ENCODE measurements around the gene FAM180B. TPM values are rescaled to one million over a fixed set of nuclear protein-coding genes. Genes with fewer than 3 reads are reported as not detected.

The FAM180B gene
- polyA plus RNA-seq, 2 donors: 0.02 TPM; not detected in 1

DNA sequence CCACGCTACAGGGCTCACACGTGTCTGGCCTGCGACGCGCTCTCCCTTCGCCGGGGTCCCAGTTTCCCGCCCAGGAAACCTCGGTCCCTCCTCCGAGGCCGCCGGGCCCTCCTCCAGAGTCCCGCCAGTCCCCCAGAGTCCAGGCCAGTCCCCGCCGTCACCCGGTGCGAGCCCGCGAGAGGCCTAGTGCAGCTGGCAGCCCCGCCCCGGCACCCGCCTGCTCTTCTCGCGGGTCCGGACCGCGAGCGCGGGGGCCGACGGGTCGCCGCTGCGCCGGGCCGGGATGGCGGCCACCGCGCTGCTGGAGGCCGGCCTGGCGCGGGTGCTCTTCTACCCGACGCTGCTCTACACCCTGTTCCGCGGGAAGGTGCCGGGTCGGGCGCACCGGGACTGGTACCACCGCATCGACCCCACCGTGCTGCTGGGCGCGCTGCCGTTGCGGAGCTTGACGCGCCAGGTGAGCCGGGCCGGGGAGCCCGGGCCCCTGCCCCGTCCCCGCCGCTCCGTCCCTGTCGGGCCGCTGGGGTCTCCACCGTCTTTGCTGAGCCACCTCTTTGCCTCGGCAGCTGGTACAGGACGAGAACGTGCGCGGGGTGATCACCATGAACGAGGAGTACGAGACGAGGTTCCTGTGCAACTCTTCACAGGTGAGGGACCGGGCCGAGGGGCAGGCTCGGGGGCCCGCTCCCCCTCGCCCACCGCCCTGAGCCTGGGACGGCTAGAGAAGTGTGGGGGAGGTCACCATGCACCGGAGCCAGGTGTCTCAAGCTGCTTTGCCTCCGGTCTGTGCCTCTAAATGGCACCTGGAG, 20.9 kb upstream of the FAM180B start, which contains the start of gene PTPMT1:
Gene PTPMT1 (plus strand): TSS at position 260 of the 809 bp plus-strand sequence. CDS start 24 bp downstream, at position 284.
- Histone ChIP-seq H3K27ac (ENCODE audit: low read depth in 2 of 2, low read length in 1 of 2) (peak within 1 kb of the TSS; percentile 69 to 78), H3K4me1 (ENCODE audit: control insufficient read depth in 2 of 2, insufficient read depth in 2 of 2, low read length in 1 of 2) (peaks cover 0 to 2% of the 10 kb centered on the region in 2 donors), H3K9me3 (ENCODE audit: control insufficient read depth in 2 of 2, insufficient read depth in 1 of 2, low read depth in 1 of 2, low read length in 1 of 2) (no peaks in the 10 kb centered on the region), H3K4me3 (ENCODE audit: low read depth in 1 of 2, low read length in 2 of 2) (peak within 1 kb of the TSS; percentile 86 to 97), H3K27me3 (ENCODE audit: control insufficient read depth in 1 of 2, insufficient read depth in 2 of 2, low read length in 2 of 2) (no peaks in the 10 kb centered on the region), H3K36me3 (ENCODE audit: control insufficient read depth in 2 of 2, insufficient read depth in 2 of 2, low read length in 1 of 2) (no peaks in the 10 kb centered on the region)
- WGBS, 2 donors: 0 to 1% methylated on average over 77 to 86 of the region's 86 CpGs

DNA sequence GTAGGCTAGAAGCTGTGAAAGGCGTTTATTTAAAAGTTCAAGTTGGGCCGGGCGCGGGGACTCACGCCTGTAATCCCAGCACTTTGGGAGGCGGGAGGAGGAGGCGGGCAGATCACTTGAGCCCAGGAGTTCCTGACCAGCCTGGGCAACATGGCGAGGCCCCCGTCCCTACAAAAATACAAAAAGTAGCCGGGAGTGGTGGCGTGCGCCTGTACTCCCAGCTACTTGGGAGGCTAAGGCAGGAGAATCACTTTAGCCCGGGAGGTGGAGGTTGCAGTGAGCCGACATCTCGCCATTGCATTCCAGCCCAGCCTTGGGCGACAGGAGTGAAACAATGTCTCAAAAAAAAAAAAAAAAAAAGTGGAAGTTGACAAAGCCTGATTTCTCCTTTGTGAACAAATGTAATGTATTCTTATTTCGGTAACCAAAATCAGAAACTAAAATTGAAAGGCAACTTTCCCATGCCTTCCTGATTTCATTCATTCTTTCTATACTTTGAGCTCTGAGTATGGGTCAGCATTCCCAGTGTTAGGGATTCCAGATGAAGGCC, 20.3 kb upstream of the FAM180B start:
- no peaks in the 10 kb centered on the region for H3K36me3 ChIP-seq (ENCODE audit: control insufficient read depth in 2 of 2, insufficient read depth in 2 of 2, low read length in 1 of 2)
- peak overlapping the region; percentile 86 to 97 for H3K4me3 ChIP-seq (ENCODE audit: low read depth in 1 of 2, low read length in 2 of 2)
- peak overlapping the region; percentile 69 to 78 for H3K27ac ChIP-seq (ENCODE audit: low read depth in 2 of 2, low read length in 1 of 2)
- H3K9me3 ChIP-seq (ENCODE audit: control insufficient read depth in 2 of 2, insufficient read depth in 1 of 2, low read depth in 1 of 2, low read length in 1 of 2): no peaks in the 10 kb centered on the region
- H3K27me3 ChIP-seq (ENCODE audit: control insufficient read depth in 1 of 2, insufficient read depth in 2 of 2, low read length in 2 of 2): no peaks in the 10 kb centered on the region
- WGBS, 2 donors: 27 to 28% methylated on average over 17 of the region's 17 CpGs
- H3K4me1 ChIP-seq (ENCODE audit: control insufficient read depth in 2 of 2, insufficient read depth in 2 of 2, low read length in 1 of 2): peaks cover 0 to 2% of the 10 kb centered on the region in 2 donors

DNA sequence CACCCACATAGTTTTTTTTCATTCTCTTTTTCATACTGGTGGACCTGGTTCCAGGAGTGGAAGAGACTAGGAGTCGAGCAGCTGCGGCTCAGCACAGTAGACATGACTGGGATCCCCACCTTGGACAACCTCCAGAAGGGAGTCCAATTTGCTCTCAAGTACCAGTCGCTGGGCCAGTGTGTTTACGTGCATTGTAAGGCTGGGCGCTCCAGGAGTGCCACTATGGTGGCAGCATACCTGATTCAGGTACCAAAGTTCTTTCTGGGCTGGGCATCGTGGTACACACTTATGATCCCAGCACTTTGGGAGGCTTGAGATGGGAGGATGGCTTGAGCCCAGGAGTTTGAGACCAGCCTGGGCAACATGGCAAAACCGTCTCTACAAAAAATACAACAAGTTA, 16.8 kb upstream of the FAM180B start:
- H3K36me3 ChIP-seq (ENCODE audit: control insufficient read depth in 2 of 2, insufficient read depth in 2 of 2, low read length in 1 of 2): peaks cover 10 to 17% of the 10 kb centered on the region in 2 donors
- H3K9me3 ChIP-seq (ENCODE audit: control insufficient read depth in 2 of 2, insufficient read depth in 1 of 2, low read depth in 1 of 2, low read length in 1 of 2): no peaks in the 10 kb centered on the region
- H3K4me1 ChIP-seq (ENCODE audit: control insufficient read depth in 2 of 2, insufficient read depth in 2 of 2, low read length in 1 of 2): peaks cover 0 to 9% of the 10 kb centered on the region in 2 donors
- H3K27ac ChIP-seq (ENCODE audit: low read depth in 2 of 2, low read length in 1 of 2): no peak overlapping the region
- WGBS, 2 donors: 98% methylated on average over 7 of the region's 7 CpGs
- no peak overlapping the region for H3K4me3 ChIP-seq (ENCODE audit: low read depth in 1 of 2, low read length in 2 of 2)
- H3K27me3 ChIP-seq (ENCODE audit: control insufficient read depth in 1 of 2, insufficient read depth in 2 of 2, low read length in 2 of 2): no peaks in the 10 kb centered on the region

DNA sequence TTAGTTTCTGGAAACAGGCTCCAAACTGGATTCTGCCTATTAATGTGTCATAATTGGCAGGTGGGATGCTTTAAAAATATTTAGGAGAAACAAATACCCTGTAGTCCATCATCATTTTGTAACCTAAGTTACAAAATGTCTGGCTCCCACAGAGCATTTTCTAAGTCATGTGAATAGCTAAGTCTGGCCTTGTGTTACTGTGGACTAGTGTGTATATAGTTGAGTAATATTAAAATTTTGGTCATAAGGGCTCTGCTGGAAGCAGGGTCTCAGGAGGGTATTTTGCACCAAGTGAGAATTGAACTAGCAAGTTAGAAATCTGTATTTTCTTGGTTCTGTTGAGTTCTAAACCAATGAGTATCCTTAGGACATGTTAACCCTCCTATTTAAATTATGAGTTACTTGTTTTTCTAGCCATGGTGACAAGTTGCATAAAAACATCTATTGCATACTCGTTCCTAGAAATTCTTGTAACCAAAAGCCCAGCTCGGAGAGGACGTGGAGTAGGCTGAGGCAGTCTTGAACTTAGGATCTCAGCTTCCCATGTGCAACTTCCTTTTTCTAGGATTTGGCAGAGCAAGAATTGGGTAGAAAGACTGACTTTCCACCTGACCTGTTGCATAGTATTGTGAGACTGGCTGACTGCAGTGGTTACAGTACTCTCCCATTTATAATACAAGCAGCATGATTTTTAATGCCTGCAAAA, 15.7 kb upstream of the FAM180B start:
- Histone ChIP-seq H3K4me1 (ENCODE audit: control insufficient read depth in 2 of 2, insufficient read depth in 2 of 2, low read length in 1 of 2) (peaks cover 0 to 8% of the 10 kb centered on the region in 2 donors), H3K4me3 (ENCODE audit: low read depth in 1 of 2, low read length in 2 of 2) (no peak overlapping the region), H3K36me3 (ENCODE audit: control insufficient read depth in 2 of 2, insufficient read depth in 2 of 2, low read length in 1 of 2) (peaks cover 10 to 19% of the 10 kb centered on the region in 2 donors), H3K27me3 (ENCODE audit: control insufficient read depth in 1 of 2, insufficient read depth in 2 of 2, low read length in 2 of 2) (no peaks in the 10 kb centered on the region), H3K9me3 (ENCODE audit: control insufficient read depth in 2 of 2, insufficient read depth in 1 of 2, low read depth in 1 of 2, low read length in 1 of 2) (no peaks in the 10 kb centered on the region), H3K27ac (ENCODE audit: low read depth in 2 of 2, low read length in 1 of 2) (no peak overlapping the region)
- WGBS, 2 donors: 84 to 89% methylated on average over 3 of the region's 3 CpGs

DNA sequence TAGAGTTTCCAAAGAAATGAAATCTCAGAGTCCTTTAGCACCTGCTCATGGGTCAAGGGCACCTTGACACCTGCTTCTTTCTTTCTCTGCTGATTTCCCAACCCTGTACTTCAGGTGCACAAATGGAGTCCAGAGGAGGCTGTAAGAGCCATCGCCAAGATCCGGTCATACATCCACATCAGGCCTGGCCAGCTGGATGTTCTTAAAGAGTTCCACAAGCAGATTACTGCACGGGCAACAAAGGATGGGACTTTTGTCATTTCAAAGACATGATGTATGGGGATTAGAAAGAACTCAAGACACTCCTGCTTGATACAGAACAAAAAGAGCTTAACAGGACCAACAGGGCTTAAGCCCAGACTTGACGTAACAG, 15.1 kb upstream of the FAM180B start:
- Histone ChIP-seq H3K36me3 (ENCODE audit: control insufficient read depth in 2 of 2, insufficient read depth in 2 of 2, low read length in 1 of 2) (peaks cover 10 to 21% of the 10 kb centered on the region in 2 donors), H3K27me3 (ENCODE audit: control insufficient read depth in 1 of 2, insufficient read depth in 2 of 2, low read length in 2 of 2) (no peaks in the 10 kb centered on the region), H3K4me1 (ENCODE audit: control insufficient read depth in 2 of 2, insufficient read depth in 2 of 2, low read length in 1 of 2) (peaks cover 0 to 7% of the 10 kb centered on the region in 2 donors), H3K4me3 (ENCODE audit: low read depth in 1 of 2, low read length in 2 of 2) (no peak overlapping the region), H3K9me3 (ENCODE audit: control insufficient read depth in 2 of 2, insufficient read depth in 1 of 2, low read depth in 1 of 2, low read length in 1 of 2) (no peaks in the 10 kb centered on the region), H3K27ac (ENCODE audit: low read depth in 2 of 2, low read length in 1 of 2) (peak overlapping the region in 1 of 2 donors; percentile 24)
- WGBS, 2 donors: 62 to 66% methylated on average over 4 of the region's 4 CpGs

DNA sequence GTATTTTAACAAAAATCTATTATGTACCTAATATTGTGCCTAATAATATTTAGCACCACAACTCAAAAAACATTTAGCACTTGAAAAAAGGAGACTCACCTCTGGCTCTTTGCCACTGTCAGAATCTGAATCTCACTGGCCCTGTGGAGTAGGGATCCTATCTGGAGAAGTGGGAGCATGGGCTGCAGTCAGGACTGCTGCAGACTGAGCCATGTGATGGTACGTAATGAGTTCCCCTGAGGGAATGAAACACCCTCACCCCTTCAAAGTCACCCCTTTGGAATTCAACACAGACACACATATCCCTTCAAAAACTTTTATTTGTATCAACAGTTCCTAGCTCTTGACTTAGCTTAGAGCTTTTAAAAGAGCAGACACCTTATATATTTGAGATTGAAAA, 14.6 kb upstream of the FAM180B start:
- 54 to 67% methylated on average over 1 of the region's 1 CpG for WGBS, 2 donors
- H3K27me3 ChIP-seq (ENCODE audit: control insufficient read depth in 1 of 2, insufficient read depth in 2 of 2, low read length in 2 of 2): no peaks in the 10 kb centered on the region
- H3K4me1 ChIP-seq (ENCODE audit: control insufficient read depth in 2 of 2, insufficient read depth in 2 of 2, low read length in 1 of 2): peaks cover 0 to 7% of the 10 kb centered on the region in 2 donors
- H3K9me3 ChIP-seq (ENCODE audit: control insufficient read depth in 2 of 2, insufficient read depth in 1 of 2, low read depth in 1 of 2, low read length in 1 of 2): no peaks in the 10 kb centered on the region
- H3K4me3 ChIP-seq (ENCODE audit: low read depth in 1 of 2, low read length in 2 of 2): no peak overlapping the region
- no peak overlapping the region for H3K27ac ChIP-seq (ENCODE audit: low read depth in 2 of 2, low read length in 1 of 2)
- H3K36me3 ChIP-seq (ENCODE audit: control insufficient read depth in 2 of 2, insufficient read depth in 2 of 2, low read length in 1 of 2): peaks cover 10 to 21% of the 10 kb centered on the region in 2 donors

DNA sequence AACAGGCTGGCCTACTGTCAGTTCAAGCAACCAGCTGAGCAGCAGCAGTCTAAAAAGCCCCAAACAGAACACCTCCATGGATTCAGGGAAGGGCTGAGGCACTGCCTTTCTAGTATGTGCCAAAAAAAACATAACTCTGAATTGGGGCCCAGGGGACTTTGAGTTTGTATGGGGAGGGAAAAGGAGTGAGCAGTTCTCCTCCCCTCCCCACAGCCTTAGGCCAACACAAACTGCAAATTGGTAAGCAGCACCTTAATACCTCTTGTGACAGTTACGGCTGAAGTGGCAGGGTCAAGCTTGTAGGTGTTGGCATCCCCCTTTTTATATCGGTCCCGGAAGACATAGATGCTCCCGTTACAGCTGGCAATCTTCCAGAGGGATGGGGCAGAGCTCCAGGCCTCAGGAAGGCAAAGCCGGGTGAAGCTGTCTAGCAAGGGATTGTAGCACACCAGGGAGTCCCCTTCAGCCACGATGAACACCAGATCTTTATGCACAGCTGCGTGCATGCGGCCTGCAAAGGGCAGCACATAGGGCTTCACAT, 13.7 kb upstream of the FAM180B start:
- Histone ChIP-seq H3K9me3 (ENCODE audit: control insufficient read depth in 2 of 2, insufficient read depth in 1 of 2, low read depth in 1 of 2, low read length in 1 of 2) (no peaks in the 10 kb centered on the region), H3K27me3 (ENCODE audit: control insufficient read depth in 1 of 2, insufficient read depth in 2 of 2, low read length in 2 of 2) (no peaks in the 10 kb centered on the region), H3K4me1 (ENCODE audit: control insufficient read depth in 2 of 2, insufficient read depth in 2 of 2, low read length in 1 of 2) (peaks cover 0 to 7% of the 10 kb centered on the region in 2 donors), H3K36me3 (ENCODE audit: control insufficient read depth in 2 of 2, insufficient read depth in 2 of 2, low read length in 1 of 2) (peaks cover 10 to 21% of the 10 kb centered on the region in 2 donors), H3K4me3 (ENCODE audit: low read depth in 1 of 2, low read length in 2 of 2) (no peak overlapping the region), H3K27ac (ENCODE audit: low read depth in 2 of 2, low read length in 1 of 2) (peak overlapping the region in 1 of 2 donors; percentile 55)
- WGBS, 2 donors: 35% methylated on average over 8 of the region's 8 CpGs

DNA sequence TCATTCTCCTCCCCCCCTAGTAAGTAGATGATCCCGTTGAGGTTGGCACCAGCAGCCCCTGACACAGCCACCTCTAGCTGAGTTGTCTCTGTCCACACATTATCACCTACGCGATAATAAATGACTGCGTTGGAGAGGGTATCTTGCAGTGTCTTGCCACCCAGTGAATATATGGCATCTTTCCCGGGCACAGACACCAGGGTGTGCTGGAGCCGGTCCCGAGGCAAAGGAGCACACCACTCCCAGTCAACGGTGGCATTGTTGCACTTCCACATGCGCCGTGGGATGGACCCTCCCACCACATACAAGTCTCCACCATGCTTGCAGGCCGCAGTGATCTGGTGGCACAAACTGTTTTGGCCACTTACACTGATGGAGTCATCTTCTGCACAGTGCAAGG, 13.2 kb upstream of the FAM180B start:
- 61 to 67% methylated on average over 11 of the region's 11 CpGs for WGBS, 2 donors
- Histone ChIP-seq H3K9me3 (ENCODE audit: control insufficient read depth in 2 of 2, insufficient read depth in 1 of 2, low read depth in 1 of 2, low read length in 1 of 2) (no peaks in the 10 kb centered on the region), H3K4me1 (ENCODE audit: control insufficient read depth in 2 of 2, insufficient read depth in 2 of 2, low read length in 1 of 2) (peaks cover 2 to 7% of the 10 kb centered on the region in 2 donors), H3K27ac (ENCODE audit: low read depth in 2 of 2, low read length in 1 of 2) (no peak overlapping the region), H3K27me3 (ENCODE audit: control insufficient read depth in 1 of 2, insufficient read depth in 2 of 2, low read length in 2 of 2) (no peaks in the 10 kb centered on the region), H3K36me3 (ENCODE audit: control insufficient read depth in 2 of 2, insufficient read depth in 2 of 2, low read length in 1 of 2) (peaks cover 10 to 21% of the 10 kb centered on the region in 2 donors), H3K4me3 (ENCODE audit: low read depth in 1 of 2, low read length in 2 of 2) (no peak overlapping the region)

DNA sequence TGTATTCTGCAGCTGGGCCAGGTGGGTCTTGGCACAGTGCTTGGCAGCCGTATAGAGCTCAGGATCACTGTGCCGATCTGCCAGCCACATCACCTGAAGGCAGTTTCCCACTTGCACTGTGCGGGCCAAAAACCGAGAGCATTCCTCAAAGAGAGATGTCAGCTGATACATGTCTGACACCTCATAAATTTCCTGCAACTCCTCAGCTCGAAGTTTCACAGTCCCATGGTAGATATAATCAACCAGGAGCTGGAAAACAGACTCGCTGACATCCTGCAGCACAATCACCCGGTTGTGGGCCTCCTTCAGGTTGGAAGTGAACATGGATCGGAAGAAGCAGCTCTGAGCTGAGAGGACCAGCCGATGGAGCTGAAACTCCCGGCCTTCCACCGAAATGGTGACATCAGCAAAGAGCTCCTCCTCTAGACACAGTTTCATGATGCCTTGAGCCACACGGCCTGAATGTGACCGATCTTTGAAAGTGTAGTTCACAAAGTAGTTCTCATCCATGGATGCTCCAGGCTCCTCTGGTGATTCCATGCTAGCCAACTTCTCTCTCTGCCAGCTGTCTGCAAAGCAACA, 8.9 kb upstream of the FAM180B start:
- no peaks in the 10 kb centered on the region for H3K9me3 ChIP-seq (ENCODE audit: control insufficient read depth in 2 of 2, insufficient read depth in 1 of 2, low read depth in 1 of 2, low read length in 1 of 2)
- H3K27me3 ChIP-seq (ENCODE audit: control insufficient read depth in 1 of 2, insufficient read depth in 2 of 2, low read length in 2 of 2): no peaks in the 10 kb centered on the region
- peak overlapping the region in 1 of 2 donors; percentile 68 for H3K4me3 ChIP-seq (ENCODE audit: low read depth in 1 of 2, low read length in 2 of 2)
- H3K27ac ChIP-seq (ENCODE audit: low read depth in 2 of 2, low read length in 1 of 2): no peak overlapping the region
- H3K4me1 ChIP-seq (ENCODE audit: control insufficient read depth in 2 of 2, insufficient read depth in 2 of 2, low read length in 1 of 2): peaks cover 3 to 9% of the 10 kb centered on the region in 2 donors
- 64% methylated on average over 13 of the region's 13 CpGs for WGBS, 2 donors
- H3K36me3 ChIP-seq (ENCODE audit: control insufficient read depth in 2 of 2, insufficient read depth in 2 of 2, low read length in 1 of 2): peaks cover 19 to 32% of the 10 kb centered on the region in 2 donors

Data from esophagus (tissue), 2 donors.